IMR-90 (cell line): ENCODE results near the gene SLFNL1. TPM values are rescaled to one million over a fixed set of nuclear protein-coding genes. Genes with fewer than 3 reads are reported as not detected.

Source experiments
- ATAC-seq: fragments of 200-7000 bp; cut with Tn5 transposase; 2 replicates; pipeline ENCODE4 v1.9.1; 2020; ENCODE audit warnings: low read depth, mild to moderate bottlenecking, moderate library complexity
- BruUV-seq: library from RNA; stranded (reverse); fragments of 400-500 nt; replicated peaks from 2 replicates; lab custom pipeline; 2021; lab: Mats Ljungman, UMichigan
- CTCF ChIA-PET: fragments of 300-600 bp; formaldehyde crosslinking; extraction: SDS; loops from one replicate; lab custom pipeline; 2021; ENCODE audit warnings: antibody characterized with exemption; lab: Yijun Ruan, JAX
- POLR2A ChIA-PET: fragments of 300-600 bp; sonication (Branson Sonifier 250); formaldehyde crosslinking; loops from one replicate; lab custom pipeline; 2022; ENCODE audit warnings: antibody characterized with exemption; ENCODE audit not compliant: unreplicated experiment; lab: Charles Lee
- DNase-seq: peaks from one replicate; pipeline ENCODE4 v3.0.0; 2013
- H2AFZ ChIP-seq: replicated peaks from 2 replicates; pipeline ENCODE3; 2013; ENCODE audit warnings: low read length, mild to moderate bottlenecking; ENCODE audit not compliant: poor library complexity
- H2AK5ac ChIP-seq: 2 replicates; pipeline ENCODE4 v1.6.1; 2013; ENCODE audit warnings: low read depth, low read length, inconsistent platforms
- H2AK9ac ChIP-seq: replicated peaks from 2 replicates; pipeline ENCODE3; 2013; ENCODE audit warnings: mild to moderate bottlenecking, low read depth, low read length, moderate library complexity; ENCODE audit not compliant: poor library complexity
- H2BK120ac ChIP-seq: 2 replicates; pipeline ENCODE4 v1.6.1; 2013; ENCODE audit warnings: low read depth, low read length, inconsistent platforms
- H2BK15ac ChIP-seq: 3 replicates; pipeline ENCODE4 v1.6.1; 2013; ENCODE audit warnings: low read depth, low read length, inconsistent platforms
- H2BK20ac ChIP-seq: 2 replicates; pipeline ENCODE4 v1.6.1; 2013; ENCODE audit warnings: low read depth, mild to moderate bottlenecking, inconsistent platforms, low read length, moderate library complexity
- H2BK5ac ChIP-seq: 2 replicates; pipeline ENCODE4 v1.6.1; 2013; ENCODE audit warnings: mild to moderate bottlenecking, low read depth, low read length, inconsistent platforms; ENCODE audit not compliant: poor library complexity, severe bottlenecking
- H3K14ac ChIP-seq: replicated peaks from 2 replicates; pipeline ENCODE4 v1.6.1; 2013; ENCODE audit warnings: low read depth, low read length, inconsistent platforms
- H3K18ac ChIP-seq: 2 replicates; pipeline ENCODE4 v1.6.1; 2013; ENCODE audit warnings: low read depth, low read length, control low read depth
- H3K23ac ChIP-seq: 2 replicates; pipeline ENCODE4 v1.6.1; 2013; ENCODE audit warnings: low read depth, low read length, inconsistent platforms
- H3K27ac ChIP-seq: 2 replicates; pipeline ENCODE4 v1.5.1; 2013; ENCODE audit warnings: mild to moderate bottlenecking, control low read depth, low read length; ENCODE audit not compliant: insufficient read depth
- H3K27me3 ChIP-seq: 2 replicates; pipeline ENCODE4 v1.6.1; 2013; ENCODE audit warnings: low read length; ENCODE audit not compliant: control insufficient read depth, insufficient read depth
- H3K36me3 ChIP-seq: 2 replicates; pipeline ENCODE4 v1.6.1; 2013; ENCODE audit warnings: low read length, mixed read lengths; ENCODE audit not compliant: control insufficient read depth, insufficient read depth
- H3K4ac ChIP-seq: 2 replicates; pipeline ENCODE4 v1.6.1; 2013; ENCODE audit warnings: low read depth, low read length, inconsistent platforms
- H3K4me1 ChIP-seq: 2 replicates; pipeline ENCODE4 v1.6.1; 2013; ENCODE audit warnings: low read length, mixed read lengths; ENCODE audit not compliant: control insufficient read depth, insufficient read depth
- H3K4me2 ChIP-seq: 2 replicates; pipeline ENCODE4 v1.6.1; 2013; ENCODE audit warnings: low read depth, mild to moderate bottlenecking, control low read depth, low read length, moderate library complexity
- H3K4me3 ChIP-seq: 2 replicates; pipeline ENCODE4 v1.5.1; 2013; ENCODE audit warnings: low read depth, mild to moderate bottlenecking, control low read depth, low read length, moderate library complexity; ENCODE audit not compliant: insufficient read depth
- H3K56ac ChIP-seq: 2 replicates; pipeline ENCODE4 v1.6.1; 2013; ENCODE audit warnings: low read length, inconsistent platforms; ENCODE audit not compliant: insufficient read depth; ENCODE audit errors: extremely low read depth
- H3K79me1 ChIP-seq, 2 experiments: 2 replicates each; pipeline ENCODE4 v1.6.1; 2013; ENCODE audit warnings: low read length in 2 of 2, inconsistent platforms in 1 of 2, low read depth in 1 of 2
- H3K9ac ChIP-seq: 2 replicates; pipeline ENCODE4 v1.6.1; 2013; ENCODE audit warnings: low read depth, low read length, control low read depth
- H3K9me1 ChIP-seq: 2 replicates; pipeline ENCODE4 v1.6.1; 2013; ENCODE audit warnings: low read length, inconsistent platforms; ENCODE audit not compliant: insufficient read depth
- H3K9me3 ChIP-seq: 2 replicates; pipeline ENCODE4 v1.6.1; 2013; ENCODE audit warnings: low read length; ENCODE audit not compliant: control insufficient read depth, insufficient read depth
- H4K20me1 ChIP-seq: 2 replicates; pipeline ENCODE4 v1.6.1; 2013; ENCODE audit warnings: low read length, inconsistent platforms; ENCODE audit not compliant: insufficient read depth
- H4K5ac ChIP-seq: 2 replicates; pipeline ENCODE4 v1.6.1; 2013; ENCODE audit warnings: mild to moderate bottlenecking, low read depth, low read length, control low read depth
- H4K8ac ChIP-seq, 2 experiments: 2 replicates each; pipeline ENCODE4 v1.6.1; 2013; ENCODE audit warnings: low read depth in 2 of 2, low read length in 2 of 2, control low read depth in 1 of 2, inconsistent platforms in 1 of 2
- H4K91ac ChIP-seq: 2 replicates; pipeline ENCODE4 v1.6.1; 2013; ENCODE audit warnings: low read depth, low read length, inconsistent platforms; ENCODE audit not compliant: insufficient read depth
- BHLHE40 ChIP-seq: fragments of 150-350 bp; IDR thresholded peaks from 2 replicates; pipeline ENCODE4 v1.6.1; 2016; ENCODE audit warnings: mild to moderate bottlenecking, low read depth, low read length
- CEBPB ChIP-seq: IDR thresholded peaks from 2 replicates; pipeline ENCODE4 v1.6.1; 2012; ENCODE audit warnings: low read depth, low read length, improper control_type of control experiment
- CHD1 ChIP-seq: IDR thresholded peaks from 2 replicates; pipeline ENCODE4 v1.6.1; 2012; ENCODE audit warnings: low read depth, low read length, improper control_type of control experiment
- ELK1 ChIP-seq: fragments of 150-350 bp; IDR thresholded peaks from 2 replicates; pipeline ENCODE4 v1.6.1; 2016; ENCODE audit warnings: low read depth, mild to moderate bottlenecking, low read length, moderate library complexity, borderline replicate concordance
- FOS ChIP-seq: fragments of 150-350 bp; IDR thresholded peaks from 2 replicates; pipeline ENCODE4 v1.6.1; 2016; ENCODE audit warnings: low read depth, low read length
- MAFK ChIP-seq: IDR thresholded peaks from 2 replicates; pipeline ENCODE4 v1.6.1; 2012; ENCODE audit warnings: low read depth, low read length, improper control_type of control experiment
- MAZ ChIP-seq: IDR thresholded peaks from 2 replicates; pipeline ENCODE4 v1.6.1; 2012; ENCODE audit warnings: low read depth, mild to moderate bottlenecking, low read length, improper control_type of control experiment, moderate library complexity, borderline replicate concordance
- MXI1 ChIP-seq: IDR thresholded peaks from 2 replicates; pipeline ENCODE4 v1.6.1; 2012; ENCODE audit warnings: low read depth, mild to moderate bottlenecking, low read length, moderate library complexity, borderline replicate concordance
- NFE2L2 ChIP-seq: fragments of 150-350 bp; IDR thresholded peaks from 2 replicates; pipeline ENCODE4 v1.6.1; 2016; ENCODE audit warnings: low read depth, mild to moderate bottlenecking, low read length
- POLR2A ChIP-seq: IDR thresholded peaks from 2 replicates; pipeline ENCODE4 v1.6.1; 2012; ENCODE audit warnings: mild to moderate bottlenecking, low read depth, low read length
- RAD21 ChIP-seq: IDR thresholded peaks from 2 replicates; pipeline ENCODE4 v1.6.1; 2012; ENCODE audit warnings: low read length, improper control_type of control experiment
- RCOR1 ChIP-seq: IDR thresholded peaks from 2 replicates; pipeline ENCODE4 v1.6.1; 2012; ENCODE audit warnings: mild to moderate bottlenecking, low read length, improper control_type of control experiment; ENCODE audit not compliant: insufficient replicate concordance
- RFX5 ChIP-seq: IDR thresholded peaks from 2 replicates; pipeline ENCODE4 v1.8.0; 2012; ENCODE audit warnings: low read depth, mild to moderate bottlenecking, low read length, moderate library complexity
- SMC3 ChIP-seq: fragments of 150-350 bp; IDR thresholded peaks from 2 replicates; pipeline ENCODE4 v1.6.1; 2016; ENCODE audit warnings: low read depth, mild to moderate bottlenecking, antibody characterized with exemption, low read length, moderate library complexity
- WGBS, 2 experiments: methylation state at CpG; one replicate each; pipeline versions ENCODE4 v1.1.5 to v1.1.7; 2013; ENCODE audit warnings: missing lambda C conversion rate in 2 of 2; ENCODE audit not compliant: insufficient read length in 1 of 2; ENCODE audit errors: extremely low coverage in 2 of 2; 5-methylcytosine and 5-hydroxymethylcytosine counted together
- dilution Hi-C: fragments of 300-500 bp; cut with HindIII; formaldehyde crosslinking; loops from one replicate; pipeline ENCODE4 v1.14.3; 2018; ENCODE audit warnings: low sequenced_read_pairs; ENCODE audit not compliant: unreplicated experiment
- in situ Hi-C: fragments of 300-500 bp; cut with MboI; formaldehyde crosslinking; loops from 3 replicates; pipeline ENCODE4 v1.14.3; 2019; ENCODE audit warnings: low sequenced_read_pairs, inconsistent platforms, mixed read lengths
- intact Hi-C: fragments of 100-400 bp; cut with micrococcal nuclease; formaldehyde crosslinking; loops from 2 replicates; pipeline ENCODE4 v1.10.0; 2022
- polyA plus RNA-seq, 3 experiments: library from polyadenylated mRNA; depleted of rRNA; stranded (reverse); fragments of >200 nt; gene quantifications; 2 replicates each; pipeline ENCODE4 v1.2.3, GENCODE V29; 2012; ENCODE audit warnings: low replicate concordance in 1 of 3
- total RNA-seq: library from RNA; depleted of rRNA; stranded (reverse); fragments of >200 nt; gene quantifications from 2 replicates; pipeline ENCODE4 v1.2.3, GENCODE V29; 2012
- TF ChIP-seq, protein P1 (sequence below): fragments of 150-350 bp; IDR thresholded peaks from 2 replicates; pipeline ENCODE4 v1.6.1; 2017; ENCODE audit warnings: mild to moderate bottlenecking, antibody characterized with exemption, low read length, low read depth
- TF ChIP-seq, protein P2 (sequence below): conservative IDR thresholded peaks from 2 replicates; pipeline ENCODE4 v1.5.1; 2012; ENCODE audit warnings: mild to moderate bottlenecking, low read depth, low read length, improper control_type of control experiment

The SLFNL1 gene
- total and polyA plus RNA-seq, 2 of the 4 experiments (the other 2 are of a cell fraction), result under 0.01 to 0.09 TPM

- in situ Hi-C loops (loop anchor here (25.0 kb wide), 1 partner anchor 387 kb away; no protein-coding TSS in a partner anchor), dilution Hi-C loops (no loop called here)
- no peaks in the 10 kb centered on the region; a peak in 1 of 4 replicates for H3K79me1 ChIP-seq
Measured at GRCh38 chr1:41024953-41025352, 3.4 kb upstream of the SLFNL1 start.

More at GRCh38 chr1:41024953-41025352, 3.4 kb upstream of the SLFNL1 start:
- H3K14ac ChIP-seq, result no peak overlapping the region
- H3K9me1 ChIP-seq, result peaks cover 21% of the 10 kb centered on the region
- H2AK9ac ChIP-seq, result no peak overlapping the region
- no peak overlapping the region for H4K91ac ChIP-seq
- no peak overlapping the region for H2AFZ ChIP-seq
- ChIA-PET CTCF (interaction anchor here (0.9 kb wide), 1 partner anchor 98 kb away, joined by 3 read pairs; no protein-coding TSS in a partner anchor), POLR2A (interaction anchor here (0.6 kb wide), 1 partner anchor 90 kb away, joined by 20 read pairs; no protein-coding TSS in a partner anchor)
- H3K18ac ChIP-seq, result no peak overlapping the region
- no peak overlapping the region for H2AK5ac ChIP-seq
- no peak overlapping the region for H3K27ac ChIP-seq
- no peak overlapping the region for H4K8ac ChIP-seq
- H3K4ac ChIP-seq, result no peak overlapping the region
- H3K56ac ChIP-seq, result no peak overlapping the region
- no peak overlapping the region for H3K9ac ChIP-seq
- no peak overlapping the region for H2BK20ac ChIP-seq
- no TSS peak for BruUV-seq
- no peaks in the 10 kb centered on the region for H3K9me3 ChIP-seq
- ATAC-seq (no peak), DNase-seq (no peak)
- no peak overlapping the region for H3K4me3 ChIP-seq
- H3K4me1 ChIP-seq, result peaks cover 5% of the 10 kb centered on the region
- TF ChIP-seq RCOR1, result no peak
- no peak for TF ChIP-seq ELK1
- no peak for TF ChIP-seq MAFK
- TF ChIP-seq MAZ, result no peak
- TF ChIP-seq FOS, result no peak
- no peak for TF ChIP-seq NFE2L2
- no peak for TF ChIP-seq RAD21
- TF ChIP-seq RFX5, result no peak
- no peak for TF ChIP-seq CEBPB
- no peak for TF ChIP-seq MXI1
- TF ChIP-seq BHLHE40, result no peak
- no peak for TF ChIP-seq CHD1
- TF ChIP-seq, protein P1, sequence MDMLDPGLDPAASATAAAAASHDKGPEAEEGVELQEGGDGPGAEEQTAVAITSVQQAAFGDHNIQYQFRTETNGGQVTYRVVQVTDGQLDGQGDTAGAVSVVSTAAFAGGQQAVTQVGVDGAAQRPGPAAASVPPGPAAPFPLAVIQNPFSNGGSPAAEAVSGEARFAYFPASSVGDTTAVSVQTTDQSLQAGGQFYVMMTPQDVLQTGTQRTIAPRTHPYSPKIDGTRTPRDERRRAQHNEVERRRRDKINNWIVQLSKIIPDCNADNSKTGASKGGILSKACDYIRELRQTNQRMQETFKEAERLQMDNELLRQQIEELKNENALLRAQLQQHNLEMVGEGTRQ, result no peak
- TF ChIP-seq, protein P2, sequence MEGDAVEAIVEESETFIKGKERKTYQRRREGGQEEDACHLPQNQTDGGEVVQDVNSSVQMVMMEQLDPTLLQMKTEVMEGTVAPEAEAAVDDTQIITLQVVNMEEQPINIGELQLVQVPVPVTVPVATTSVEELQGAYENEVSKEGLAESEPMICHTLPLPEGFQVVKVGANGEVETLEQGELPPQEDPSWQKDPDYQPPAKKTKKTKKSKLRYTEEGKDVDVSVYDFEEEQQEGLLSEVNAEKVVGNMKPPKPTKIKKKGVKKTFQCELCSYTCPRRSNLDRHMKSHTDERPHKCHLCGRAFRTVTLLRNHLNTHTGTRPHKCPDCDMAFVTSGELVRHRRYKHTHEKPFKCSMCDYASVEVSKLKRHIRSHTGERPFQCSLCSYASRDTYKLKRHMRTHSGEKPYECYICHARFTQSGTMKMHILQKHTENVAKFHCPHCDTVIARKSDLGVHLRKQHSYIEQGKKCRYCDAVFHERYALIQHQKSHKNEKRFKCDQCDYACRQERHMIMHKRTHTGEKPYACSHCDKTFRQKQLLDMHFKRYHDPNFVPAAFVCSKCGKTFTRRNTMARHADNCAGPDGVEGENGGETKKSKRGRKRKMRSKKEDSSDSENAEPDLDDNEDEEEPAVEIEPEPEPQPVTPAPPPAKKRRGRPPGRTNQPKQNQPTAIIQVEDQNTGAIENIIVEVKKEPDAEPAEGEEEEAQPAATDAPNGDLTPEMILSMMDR, result no peak
- no peak for TF ChIP-seq SMC3
- no peak; the same call in 1 of the 2 replicates for TF ChIP-seq POLR2A
- H3K36me3 ChIP-seq, result peaks cover 22% of the 10 kb centered on the region
- no peak overlapping the region for H2BK120ac ChIP-seq
- no peak overlapping the region for H4K5ac ChIP-seq
- no peak overlapping the region for H3K4me2 ChIP-seq
- no CpG with 5 or more reads among the region's 2 CpGs for WGBS, 2 experiments
- no peak overlapping the region for H3K23ac ChIP-seq
- no peaks in the 10 kb centered on the region for H3K27me3 ChIP-seq
- intact Hi-C loops, result loop anchor here (5.0 kb wide), 1 partner anchor 407 kb away; no protein-coding TSS in a partner anchor
- no peak overlapping the region for H2BK5ac ChIP-seq
- H4K20me1 ChIP-seq, result peaks cover 4% of the 10 kb centered on the region; the same call in 1 of the 2 replicates
- no peak overlapping the region for H2BK15ac ChIP-seq
